ENCODE data around the gene LARP4B.

GRCh38 chr10:934746-935406 is 3.4 kb upstream of the LARP4B start:
- no peak for TF ChIP-seq POLR2A (IDR thresholded peaks at IDR 0.05)
- TF ChIP-seq CTCF (IDR thresholded peaks at IDR 0.05), result no peak

All from breast epithelium (tissue), 3 donors.